GM23338 (cell line): ENCODE data around the gene JDP2.

Experiments used
- CREB1 ChIP-seq: fragments of 250-450 bp; sonication (Bioruptor Pico); IDR thresholded peaks from 2 replicates; pipeline ENCODE4 v1.5.0; 2020; ENCODE audit warnings: low read depth, mild to moderate bottlenecking, moderate library complexity
- EZH2 ChIP-seq: fragments of 200-600 bp; sonication (generic); IDR thresholded peaks from one replicate; pipeline ENCODE4 v1.8.0; 2017; ENCODE audit warnings: antibody characterized with exemption, mild to moderate bottlenecking, low read depth; ENCODE audit not compliant: unreplicated experiment
- JUNB ChIP-seq: IDR thresholded peaks from one replicate; pipeline ENCODE4 v1.6.1; 2016; ENCODE audit warnings: antibody characterized with exemption; ENCODE audit not compliant: unreplicated experiment
- POLR2AphosphoS5 ChIP-seq: IDR thresholded peaks from 2 replicates; pipeline ENCODE4 v1.6.1; 2016; ENCODE audit warnings: antibody characterized with exemption, low read depth
- STAT1 ChIP-seq: IDR thresholded peaks from one replicate; pipeline ENCODE4 v1.6.1; 2016; ENCODE audit warnings: antibody characterized with exemption; ENCODE audit not compliant: unreplicated experiment
- ZNF331 ChIP-seq: fragments of 250-450 bp; sonication (Bioruptor Pico); IDR thresholded peaks from 2 replicates; pipeline ENCODE4 v1.5.0; 2020; ENCODE audit warnings: low read depth, mild to moderate bottlenecking, moderate library complexity
- TF ChIP-seq, protein P1 (sequence below), 2 experiments: fragments of 200-600 bp in 1 of 2; sonication (generic) in 1 of 2; conservative IDR thresholded peaks; 2 replicates each; pipeline versions ENCODE4 v1.5.1 to v1.6.1; 2016 to 2017; ENCODE audit warnings: antibody characterized with exemption in 2 of 2, low read depth in 2 of 2, mild to moderate bottlenecking in 2 of 2, moderate library complexity in 1 of 2
- TF ChIP-seq, protein P2 (sequence below): IDR thresholded peaks from one replicate; pipeline ENCODE4 v1.6.1; 2018; ENCODE audit warnings: antibody characterized with exemption; ENCODE audit not compliant: unreplicated experiment
- TF ChIP-seq, protein P3 (sequence below): IDR thresholded peaks from 2 replicates; pipeline ENCODE4 v1.6.1; 2016; ENCODE audit warnings: antibody characterized with exemption

- TF ChIP-seq, protein P1, sequence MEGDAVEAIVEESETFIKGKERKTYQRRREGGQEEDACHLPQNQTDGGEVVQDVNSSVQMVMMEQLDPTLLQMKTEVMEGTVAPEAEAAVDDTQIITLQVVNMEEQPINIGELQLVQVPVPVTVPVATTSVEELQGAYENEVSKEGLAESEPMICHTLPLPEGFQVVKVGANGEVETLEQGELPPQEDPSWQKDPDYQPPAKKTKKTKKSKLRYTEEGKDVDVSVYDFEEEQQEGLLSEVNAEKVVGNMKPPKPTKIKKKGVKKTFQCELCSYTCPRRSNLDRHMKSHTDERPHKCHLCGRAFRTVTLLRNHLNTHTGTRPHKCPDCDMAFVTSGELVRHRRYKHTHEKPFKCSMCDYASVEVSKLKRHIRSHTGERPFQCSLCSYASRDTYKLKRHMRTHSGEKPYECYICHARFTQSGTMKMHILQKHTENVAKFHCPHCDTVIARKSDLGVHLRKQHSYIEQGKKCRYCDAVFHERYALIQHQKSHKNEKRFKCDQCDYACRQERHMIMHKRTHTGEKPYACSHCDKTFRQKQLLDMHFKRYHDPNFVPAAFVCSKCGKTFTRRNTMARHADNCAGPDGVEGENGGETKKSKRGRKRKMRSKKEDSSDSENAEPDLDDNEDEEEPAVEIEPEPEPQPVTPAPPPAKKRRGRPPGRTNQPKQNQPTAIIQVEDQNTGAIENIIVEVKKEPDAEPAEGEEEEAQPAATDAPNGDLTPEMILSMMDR (conservative IDR thresholded peaks at IDR 0.05; ENCODE audit: low read depth in 2 of 2): no peak
- TF ChIP-seq, protein P2, sequence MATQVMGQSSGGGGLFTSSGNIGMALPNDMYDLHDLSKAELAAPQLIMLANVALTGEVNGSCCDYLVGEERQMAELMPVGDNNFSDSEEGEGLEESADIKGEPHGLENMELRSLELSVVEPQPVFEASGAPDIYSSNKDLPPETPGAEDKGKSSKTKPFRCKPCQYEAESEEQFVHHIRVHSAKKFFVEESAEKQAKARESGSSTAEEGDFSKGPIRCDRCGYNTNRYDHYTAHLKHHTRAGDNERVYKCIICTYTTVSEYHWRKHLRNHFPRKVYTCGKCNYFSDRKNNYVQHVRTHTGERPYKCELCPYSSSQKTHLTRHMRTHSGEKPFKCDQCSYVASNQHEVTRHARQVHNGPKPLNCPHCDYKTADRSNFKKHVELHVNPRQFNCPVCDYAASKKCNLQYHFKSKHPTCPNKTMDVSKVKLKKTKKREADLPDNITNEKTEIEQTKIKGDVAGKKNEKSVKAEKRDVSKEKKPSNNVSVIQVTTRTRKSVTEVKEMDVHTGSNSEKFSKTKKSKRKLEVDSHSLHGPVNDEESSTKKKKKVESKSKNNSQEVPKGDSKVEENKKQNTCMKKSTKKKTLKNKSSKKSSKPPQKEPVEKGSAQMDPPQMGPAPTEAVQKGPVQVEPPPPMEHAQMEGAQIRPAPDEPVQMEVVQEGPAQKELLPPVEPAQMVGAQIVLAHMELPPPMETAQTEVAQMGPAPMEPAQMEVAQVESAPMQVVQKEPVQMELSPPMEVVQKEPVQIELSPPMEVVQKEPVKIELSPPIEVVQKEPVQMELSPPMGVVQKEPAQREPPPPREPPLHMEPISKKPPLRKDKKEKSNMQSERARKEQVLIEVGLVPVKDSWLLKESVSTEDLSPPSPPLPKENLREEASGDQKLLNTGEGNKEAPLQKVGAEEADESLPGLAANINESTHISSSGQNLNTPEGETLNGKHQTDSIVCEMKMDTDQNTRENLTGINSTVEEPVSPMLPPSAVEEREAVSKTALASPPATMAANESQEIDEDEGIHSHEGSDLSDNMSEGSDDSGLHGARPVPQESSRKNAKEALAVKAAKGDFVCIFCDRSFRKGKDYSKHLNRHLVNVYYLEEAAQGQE: no peak
- no peak for TF ChIP-seq CREB1 (CRISPR knock-in tag)
- TF ChIP-seq, protein P3, sequence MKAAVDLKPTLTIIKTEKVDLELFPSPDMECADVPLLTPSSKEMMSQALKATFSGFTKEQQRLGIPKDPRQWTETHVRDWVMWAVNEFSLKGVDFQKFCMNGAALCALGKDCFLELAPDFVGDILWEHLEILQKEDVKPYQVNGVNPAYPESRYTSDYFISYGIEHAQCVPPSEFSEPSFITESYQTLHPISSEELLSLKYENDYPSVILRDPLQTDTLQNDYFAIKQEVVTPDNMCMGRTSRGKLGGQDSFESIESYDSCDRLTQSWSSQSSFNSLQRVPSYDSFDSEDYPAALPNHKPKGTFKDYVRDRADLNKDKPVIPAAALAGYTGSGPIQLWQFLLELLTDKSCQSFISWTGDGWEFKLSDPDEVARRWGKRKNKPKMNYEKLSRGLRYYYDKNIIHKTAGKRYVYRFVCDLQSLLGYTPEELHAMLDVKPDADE: no peak
- no peak for TF ChIP-seq POLR2AphosphoS5
- no peak for TF ChIP-seq EZH2
- TF ChIP-seq STAT1: no peak
- TF ChIP-seq JUNB: no peak
- no peak for TF ChIP-seq ZNF331
Observed at GRCh38 chr14:75390183-75390582, 37.6 kb upstream of the JDP2 start.
